GM08714 (cell line): Measurements from ENCODE around the gene ZDHHC3.

ENCODE experiments used
- H3K4me3 ChIP-seq: fragments of 200-500 bp; sonication (Bioruptor generic); 2 replicates; pipeline ENCODE4 v1.5.1; 2014; ENCODE audit warnings: mild to moderate bottlenecking, low read length, inconsistent platforms
- ZNF274 ChIP-seq: IDR thresholded peaks from 2 replicates; pipeline ENCODE4 v1.6.1; 2012; ENCODE audit warnings: mild to moderate bottlenecking, low read depth, low read length

The ZDHHC3 gene

DNA sequence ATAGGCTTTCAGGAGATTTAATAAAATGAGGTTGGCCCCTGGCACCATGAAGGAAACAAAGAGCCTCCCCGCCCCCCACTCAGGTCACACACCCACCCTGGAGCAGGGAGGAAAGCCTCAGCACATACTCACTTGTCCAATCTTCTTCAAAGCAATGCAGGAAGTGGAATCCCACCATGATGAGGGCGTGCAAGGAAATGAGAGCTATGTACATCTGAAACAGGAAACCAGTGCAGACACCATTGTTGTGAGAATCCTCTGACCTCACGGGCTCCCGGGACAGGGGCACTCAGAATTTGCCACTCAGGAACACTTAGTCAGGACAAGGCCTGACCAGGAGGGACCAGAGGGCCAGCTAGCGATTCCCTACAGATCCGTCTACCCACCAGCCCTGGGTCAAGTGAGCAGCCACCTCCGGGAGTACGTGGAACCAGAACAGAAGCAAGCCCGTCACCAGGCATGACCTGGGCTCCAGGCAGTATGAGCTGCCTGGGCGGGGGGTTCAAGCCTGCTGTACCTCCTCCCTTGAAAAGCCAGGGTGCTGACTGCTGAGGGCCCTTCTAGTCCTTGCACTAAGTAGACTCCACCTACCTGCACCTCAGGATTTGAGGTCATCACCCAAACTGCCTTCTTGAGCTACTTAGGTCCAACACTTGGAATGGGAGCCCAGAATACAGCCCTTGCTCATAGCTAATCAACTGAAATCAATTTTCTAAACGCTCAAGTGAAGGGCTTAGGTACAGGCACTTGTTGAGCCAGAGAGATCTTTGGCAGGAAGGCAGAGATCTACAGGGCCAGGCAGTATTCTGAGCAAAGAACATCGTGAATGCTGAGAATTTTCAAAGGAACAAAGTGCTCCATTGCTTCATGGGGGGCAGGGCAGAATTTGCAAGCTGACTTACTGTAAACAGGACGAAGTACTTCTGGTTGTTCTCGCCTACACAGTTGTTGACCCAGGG is 42.7 kb downstream of the ZDHHC3 start:
- no peak for TF ChIP-seq ZNF274
- H3K4me3 ChIP-seq = no peak overlapping the region

DNA sequence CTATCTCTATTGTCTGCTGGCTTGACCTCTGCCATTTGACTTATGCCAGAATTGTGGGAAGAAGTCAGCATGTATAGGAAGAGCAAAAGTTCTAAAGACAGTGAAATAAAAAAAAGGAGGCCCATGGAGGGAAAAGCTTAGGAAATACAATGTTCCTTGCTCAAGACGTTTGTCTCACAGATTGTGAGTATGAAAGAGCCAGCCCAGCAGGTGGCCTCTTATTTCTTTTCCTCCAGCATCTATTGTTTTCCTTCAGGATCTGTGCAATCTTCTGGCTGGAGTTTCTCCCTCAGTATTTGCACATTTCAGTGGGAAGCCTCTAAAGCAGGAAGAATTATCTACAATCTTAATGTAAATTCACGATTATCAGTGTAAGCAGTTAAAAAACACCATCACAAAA is 43.7 kb downstream of the ZDHHC3 start:
- no peak overlapping the region for H3K4me3 ChIP-seq
- TF ChIP-seq ZNF274 = no peak

DNA sequence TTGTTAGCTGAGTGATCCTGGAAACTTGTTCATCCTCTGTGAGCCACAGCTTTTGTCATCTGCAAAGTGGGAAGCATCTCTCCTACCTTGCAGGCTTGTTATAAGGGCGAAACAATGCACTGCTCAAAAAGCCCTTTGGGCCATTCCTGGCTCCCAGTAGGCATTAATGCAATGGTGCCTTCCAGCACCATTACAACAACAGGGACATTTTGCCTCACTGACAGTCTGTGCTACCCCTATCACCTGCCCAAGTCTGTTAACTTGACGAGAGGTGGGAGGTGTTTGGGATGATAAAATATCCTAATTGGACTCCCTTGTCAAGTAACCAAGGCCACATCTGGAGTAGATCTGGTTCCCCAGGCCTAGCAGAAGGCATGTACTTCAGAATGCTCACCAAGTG is 44.2 kb downstream of the ZDHHC3 start:
- TF ChIP-seq ZNF274 = no peak

DNA sequence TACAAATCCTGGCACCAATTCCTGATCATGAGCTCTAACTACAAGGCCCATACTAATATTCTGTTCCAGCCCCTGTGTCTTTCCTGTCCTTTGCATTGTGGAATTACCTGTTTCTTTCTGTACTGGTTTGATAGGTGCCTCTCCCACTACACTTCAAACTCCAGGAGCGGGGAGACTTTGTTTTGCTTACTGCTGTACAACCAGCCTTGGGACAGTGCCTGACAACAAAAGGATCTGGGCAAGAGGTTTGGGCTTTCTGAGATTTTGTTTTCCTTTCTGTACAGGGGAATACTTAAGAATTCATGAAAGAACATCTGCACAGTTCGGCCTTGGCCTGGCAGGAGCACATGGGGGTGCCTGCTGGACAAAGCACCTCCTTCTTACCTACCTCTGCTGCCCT is 45.1 kb downstream of the ZDHHC3 start:
- H3K4me3 ChIP-seq = no peak overlapping the region
- no peak for TF ChIP-seq ZNF274

More for the DNA sequence above, 44.2 kb downstream of the ZDHHC3 start:
- H3K4me3 ChIP-seq = no peak overlapping the region

DNA sequence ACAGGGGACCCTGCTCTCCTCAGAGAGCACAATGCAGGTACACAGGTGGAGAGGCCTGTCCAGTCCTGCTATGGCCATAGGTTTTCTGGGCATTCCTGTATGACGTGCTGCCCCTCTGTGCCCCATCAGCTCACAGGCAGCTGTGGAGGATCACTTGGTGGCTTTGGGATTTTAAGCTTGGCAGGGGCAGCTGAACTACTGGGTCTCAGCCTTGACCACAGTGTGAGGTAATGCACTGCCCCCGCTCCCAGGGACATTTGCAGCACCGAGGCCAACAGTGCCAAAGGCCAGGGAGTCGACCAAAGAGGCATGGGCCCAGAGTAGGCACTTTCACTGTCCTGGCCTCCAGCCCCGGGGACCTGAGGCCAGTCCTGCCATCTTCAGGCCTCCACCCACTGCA is 46.2 kb downstream of the ZDHHC3 start:
- no peak overlapping the region for H3K4me3 ChIP-seq
- TF ChIP-seq ZNF274 = no peak

DNA sequence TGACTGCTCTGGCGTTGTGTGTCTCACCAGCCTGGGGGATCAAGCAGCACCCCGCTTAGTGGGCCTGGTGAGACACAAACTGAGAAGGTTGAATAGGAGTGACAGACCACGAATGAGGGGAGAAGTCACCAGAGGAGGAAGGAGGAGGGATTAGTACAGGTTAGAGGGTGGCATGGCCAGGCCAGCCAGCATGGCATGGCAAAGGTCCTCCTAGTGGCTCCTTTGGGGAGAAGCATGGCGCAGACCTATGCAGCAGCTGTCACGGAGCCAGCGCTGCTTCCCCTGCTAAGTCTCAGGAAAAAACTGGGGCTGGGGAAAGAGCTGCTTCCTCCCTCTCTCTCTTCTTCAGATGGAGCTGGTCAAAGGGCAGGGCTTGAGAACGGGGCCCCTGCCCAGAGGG is 48.6 kb downstream of the ZDHHC3 start:
- TF ChIP-seq ZNF274 = no peak
- H3K4me3 ChIP-seq = no peak overlapping the region

DNA sequence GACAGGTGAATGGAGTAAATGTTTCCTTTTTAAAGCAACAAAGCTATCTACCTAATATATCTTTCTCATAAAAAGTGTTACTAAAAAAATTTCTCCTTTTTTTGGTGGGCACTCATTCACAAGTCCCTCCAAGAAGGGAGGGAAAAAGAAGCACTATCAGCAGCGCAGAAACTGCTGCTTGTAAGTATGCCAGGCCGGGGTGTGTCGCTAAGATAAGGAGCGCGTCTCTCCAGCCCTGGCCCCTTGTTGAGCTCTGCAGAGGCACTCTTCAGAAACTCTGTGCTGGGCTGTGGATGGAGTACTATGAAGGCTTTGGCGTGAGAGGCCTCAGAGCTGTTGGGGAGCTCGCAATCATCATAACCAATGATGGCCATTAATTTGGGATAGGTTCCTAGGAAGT is 49.1 kb downstream of the ZDHHC3 start:
- H3K4me3 ChIP-seq = no peak overlapping the region
- no peak for TF ChIP-seq ZNF274

DNA sequence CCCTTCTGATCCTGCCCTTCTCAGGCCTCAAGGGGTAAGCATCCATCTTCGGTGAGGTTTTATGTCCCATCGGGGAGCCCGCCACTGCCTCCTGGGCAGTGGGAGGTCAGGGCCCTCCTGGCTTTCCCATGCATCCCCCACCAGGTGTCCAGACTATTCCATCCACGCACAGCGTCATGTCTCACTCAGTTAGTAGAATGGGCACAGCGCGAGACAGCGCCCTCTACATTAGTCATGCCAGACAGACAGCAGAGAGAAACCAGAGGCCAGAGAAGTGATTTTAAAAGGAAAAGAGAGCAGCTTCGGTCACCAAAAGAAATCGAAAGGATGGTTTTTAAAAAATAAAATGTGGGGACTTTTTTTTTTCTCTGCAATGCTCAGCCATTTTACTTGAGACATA is 49.8 kb downstream of the ZDHHC3 start:
- no peak overlapping the region for H3K4me3 ChIP-seq
- TF ChIP-seq ZNF274 = no peak

DNA sequence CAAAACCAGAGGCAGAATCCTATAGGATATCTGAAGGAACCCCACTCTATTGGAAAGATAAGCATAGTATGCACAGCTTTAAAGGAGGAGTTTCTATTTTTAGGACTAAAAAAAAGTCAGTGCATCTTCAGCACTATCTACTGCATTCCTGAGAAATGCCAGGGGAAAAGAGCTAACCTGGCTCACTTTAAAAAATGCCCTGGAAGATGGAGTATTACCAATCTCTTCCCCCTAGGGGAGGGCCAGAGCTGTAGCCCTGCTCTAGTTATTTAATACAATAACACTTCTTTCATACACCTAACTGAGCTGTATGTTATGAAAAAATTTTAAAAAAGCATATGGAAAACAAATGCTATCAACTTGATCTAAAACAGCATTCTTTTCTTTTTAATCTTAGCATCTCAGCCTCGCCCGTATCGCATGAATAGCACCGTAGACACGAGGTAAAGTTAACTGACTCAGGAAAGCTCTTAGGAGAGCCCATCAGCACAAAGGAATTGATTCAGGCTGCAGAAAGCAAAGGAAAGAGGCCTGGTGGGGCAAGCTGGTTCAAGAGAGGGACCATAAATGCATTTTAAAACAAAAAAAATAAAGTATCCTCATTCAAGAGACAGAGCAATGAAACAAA is 51.4 kb downstream of the ZDHHC3 start:
- TF ChIP-seq ZNF274 = no peak

DNA sequence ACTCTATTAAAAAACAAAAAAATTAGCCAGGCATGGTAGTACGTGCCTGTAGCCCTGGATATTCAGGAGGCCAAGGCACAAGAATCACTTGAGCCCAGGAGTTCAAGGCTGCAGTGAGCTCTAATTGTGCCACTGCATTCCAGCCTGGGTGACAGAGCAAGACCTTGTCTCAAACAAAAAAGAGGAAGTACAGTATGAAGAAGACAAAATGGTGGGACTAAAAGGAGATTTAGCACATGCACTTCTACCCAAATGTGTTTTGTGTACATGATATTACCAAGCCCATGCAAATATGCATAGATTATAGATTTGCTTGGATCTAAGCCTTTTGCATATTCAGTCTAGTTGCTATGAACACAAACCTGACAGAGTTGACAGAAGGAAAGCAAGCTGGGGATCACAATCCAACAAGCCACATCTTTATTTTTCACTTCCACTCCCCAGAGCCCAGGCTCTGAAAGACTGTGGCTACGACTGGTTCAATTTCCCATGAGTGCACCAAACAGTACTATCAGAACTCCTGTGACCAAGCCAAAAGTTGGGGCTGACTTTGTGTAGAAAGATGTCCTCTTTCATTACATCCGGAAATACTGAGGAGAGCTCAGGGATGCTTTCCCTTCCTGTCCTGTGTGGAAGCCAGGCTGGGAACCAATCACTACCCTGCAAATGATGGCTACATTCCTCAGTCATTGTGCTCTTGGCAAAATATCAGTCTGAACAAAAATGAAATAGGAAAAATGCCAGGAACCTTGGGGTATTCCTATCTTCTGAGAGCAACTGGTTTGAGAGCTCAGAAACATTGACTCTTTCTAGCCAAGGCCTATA is 52.1 kb downstream of the ZDHHC3 start:
- no peak overlapping the region for H3K4me3 ChIP-seq
- TF ChIP-seq ZNF274 = no peak

More for the DNA sequence above, 51.4 kb downstream of the ZDHHC3 start:
- H3K4me3 ChIP-seq = no peak overlapping the region

DNA sequence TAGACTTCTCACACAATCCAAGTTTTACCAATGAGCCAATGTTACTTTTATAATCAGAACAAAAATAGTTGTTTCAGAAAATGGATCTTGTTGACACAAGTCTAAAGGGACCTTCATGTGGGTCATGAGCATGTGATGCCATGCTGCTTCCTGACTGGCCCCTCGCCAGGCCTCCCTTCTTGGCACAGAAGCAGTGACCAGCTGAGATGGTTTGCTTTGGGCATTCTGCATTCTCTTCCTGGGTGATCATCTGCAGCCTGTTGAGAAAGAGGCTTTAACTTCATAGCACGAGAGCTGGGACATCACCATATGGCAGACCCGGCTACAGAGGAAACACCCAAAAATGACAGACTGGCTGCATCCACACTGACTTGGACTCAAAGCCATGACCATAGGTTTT is 55.9 kb downstream of the ZDHHC3 start:
- H3K4me3 ChIP-seq = no peak overlapping the region
- no peak for TF ChIP-seq ZNF274

DNA sequence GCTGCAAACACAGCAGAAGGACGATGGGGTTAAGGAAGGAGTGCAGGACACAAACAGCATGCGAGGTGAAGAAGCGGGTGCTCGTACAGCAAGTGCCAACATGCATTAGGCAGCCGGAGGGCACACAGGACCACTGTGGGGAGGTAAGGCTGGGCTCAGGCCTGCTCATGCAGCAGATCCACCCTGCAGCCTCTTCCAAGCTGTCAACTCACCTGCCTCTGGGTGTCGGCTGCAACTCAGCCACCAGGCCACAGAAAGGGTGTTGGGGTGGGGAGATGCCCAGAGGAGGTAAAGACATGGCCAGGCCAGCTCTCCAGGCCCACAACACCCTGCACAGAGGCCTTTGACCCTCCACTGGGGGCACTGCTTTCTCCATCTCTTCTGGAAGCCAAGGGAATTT is 57.4 kb downstream of the ZDHHC3 start:
- no peak for TF ChIP-seq ZNF274
- H3K4me3 ChIP-seq = no peak overlapping the region

DNA sequence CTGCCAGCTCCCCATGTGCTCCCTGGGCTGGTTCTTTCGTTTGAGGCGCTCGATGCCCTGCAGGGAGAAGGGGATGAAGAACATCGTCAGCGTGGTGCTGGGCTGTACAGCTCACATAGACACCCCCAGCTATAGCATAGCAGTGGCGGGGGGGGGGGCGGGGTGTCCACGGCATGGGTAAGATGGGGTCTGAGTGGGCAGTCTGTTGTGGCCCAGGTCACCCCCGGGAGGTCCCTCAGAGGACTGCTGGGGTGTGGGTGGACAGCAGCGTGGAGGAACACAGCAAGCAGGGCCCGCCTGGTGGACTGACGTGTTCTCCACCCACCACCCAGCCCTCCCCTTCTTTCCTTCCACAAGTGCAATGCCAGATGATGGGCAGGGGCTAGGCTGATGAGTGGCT is 57.9 kb downstream of the ZDHHC3 start:
- TF ChIP-seq ZNF274 = no peak
- no peak overlapping the region for H3K4me3 ChIP-seq

DNA sequence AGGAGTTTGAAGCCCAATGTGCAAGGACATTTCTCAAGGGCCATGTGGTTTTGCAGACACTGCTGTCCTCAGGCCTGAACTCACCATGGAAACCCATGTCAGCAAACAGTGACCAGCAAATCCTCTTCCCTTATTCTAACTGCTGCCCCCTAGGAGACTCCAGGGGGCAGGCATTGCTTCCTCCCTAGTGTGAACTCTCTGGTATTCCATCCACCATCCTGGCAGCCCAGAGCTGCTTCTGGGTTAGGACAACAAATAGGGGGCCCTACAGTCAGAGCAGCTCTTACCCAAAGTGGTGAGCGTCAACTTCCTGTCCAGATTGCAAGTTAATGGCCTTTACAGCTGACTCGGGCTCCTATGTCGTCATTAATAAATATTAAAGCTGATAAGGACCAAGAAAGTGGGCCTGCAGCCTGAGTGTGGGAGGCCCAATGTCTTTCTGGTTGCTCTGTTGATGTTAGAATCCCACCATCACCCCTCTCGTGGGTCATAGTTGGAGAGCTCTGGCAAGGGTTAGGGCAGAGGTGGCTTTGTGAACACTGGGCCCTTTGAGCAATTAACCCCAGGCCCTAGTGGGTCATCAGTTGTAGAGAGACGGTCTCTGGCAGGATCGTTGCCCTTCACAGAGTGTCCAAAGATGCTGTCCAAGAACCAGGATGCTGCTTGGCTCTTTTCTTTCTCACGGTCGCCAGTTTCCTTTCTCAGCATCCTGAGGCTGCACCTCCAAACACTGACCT is 60.1 kb downstream of the ZDHHC3 start:
- no peak for TF ChIP-seq ZNF274
- H3K4me3 ChIP-seq = no peak overlapping the region

DNA sequence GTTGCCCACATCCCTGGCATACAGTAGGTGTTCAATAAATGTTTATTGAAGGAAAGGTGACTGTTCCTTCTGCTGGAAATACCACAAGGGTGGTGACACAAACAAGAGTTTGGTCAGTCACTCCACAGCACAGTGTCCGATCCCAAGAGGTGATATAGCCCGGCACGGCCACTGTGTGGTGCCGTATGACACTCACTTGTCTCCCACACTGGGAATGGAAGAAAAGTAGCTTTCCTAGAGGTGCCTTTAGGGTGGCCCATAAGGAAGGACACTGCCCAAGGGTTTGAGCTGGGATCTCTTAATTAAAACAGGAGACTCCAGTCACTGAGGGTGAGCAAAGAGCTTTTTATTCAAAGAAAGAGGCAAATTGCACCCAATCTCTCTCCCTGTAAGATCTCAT is 61.0 kb downstream of the ZDHHC3 start:
- H3K4me3 ChIP-seq = no peak overlapping the region
- TF ChIP-seq ZNF274 = no peak
